Measurements from ENCODE around the gene CHST9.

DNA sequence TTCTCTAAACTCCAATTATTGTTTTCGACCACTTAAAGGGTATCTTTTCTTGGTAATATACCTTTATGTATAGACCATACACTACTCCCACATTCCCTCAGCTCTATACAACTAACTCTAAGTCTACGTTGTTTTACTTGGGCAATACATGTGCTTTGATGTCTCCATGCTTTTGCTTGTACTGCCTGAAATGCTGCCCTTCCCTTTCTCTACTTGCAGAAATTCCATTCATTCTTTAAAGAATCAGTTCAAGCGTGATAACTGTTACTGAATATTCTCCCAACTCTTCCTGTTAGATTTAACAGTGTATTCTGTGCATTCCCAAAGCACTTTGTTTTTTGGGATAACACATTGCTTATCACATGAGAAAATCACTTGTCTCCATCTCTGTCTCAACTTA, 162.6 kb downstream of the CHST9 start:
- TF ChIP-seq RARA (CRISPR knock-in tag; IDR thresholded peaks at IDR 0.05), result no peak
- no peak for TF ChIP-seq POLR2AphosphoS2 (IDR thresholded peaks at IDR 0.05; ENCODE audit: low read depth, low read length)
- TF ChIP-seq, protein P1, sequence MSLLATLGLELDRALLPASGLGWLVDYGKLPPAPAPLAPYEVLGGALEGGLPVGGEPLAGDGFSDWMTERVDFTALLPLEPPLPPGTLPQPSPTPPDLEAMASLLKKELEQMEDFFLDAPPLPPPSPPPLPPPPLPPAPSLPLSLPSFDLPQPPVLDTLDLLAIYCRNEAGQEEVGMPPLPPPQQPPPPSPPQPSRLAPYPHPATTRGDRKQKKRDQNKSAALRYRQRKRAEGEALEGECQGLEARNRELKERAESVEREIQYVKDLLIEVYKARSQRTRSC (CRISPR knock-in tag; IDR thresholded peaks at IDR 0.05; ENCODE audit: low read depth), result no peak
- TF ChIP-seq ZFP36 (IDR thresholded peaks at IDR 0.05; ENCODE audit: borderline replicate concordance, low read depth, low read length, partially characterized antibody), result no peak
- TF ChIP-seq RELA (CRISPR knock-in tag; IDR thresholded peaks at IDR 0.05), result no peak
- TF ChIP-seq CREB1 (IDR thresholded peaks at IDR 0.05), result no peak
- no peak for TF ChIP-seq CREB1 (CRISPR knock-in tag; IDR thresholded peaks at IDR 0.05)
- no peak for TF ChIP-seq NR2F2 (IDR thresholded peaks at IDR 0.05; ENCODE audit: borderline replicate concordance, low read depth)
- TF ChIP-seq, protein P2, sequence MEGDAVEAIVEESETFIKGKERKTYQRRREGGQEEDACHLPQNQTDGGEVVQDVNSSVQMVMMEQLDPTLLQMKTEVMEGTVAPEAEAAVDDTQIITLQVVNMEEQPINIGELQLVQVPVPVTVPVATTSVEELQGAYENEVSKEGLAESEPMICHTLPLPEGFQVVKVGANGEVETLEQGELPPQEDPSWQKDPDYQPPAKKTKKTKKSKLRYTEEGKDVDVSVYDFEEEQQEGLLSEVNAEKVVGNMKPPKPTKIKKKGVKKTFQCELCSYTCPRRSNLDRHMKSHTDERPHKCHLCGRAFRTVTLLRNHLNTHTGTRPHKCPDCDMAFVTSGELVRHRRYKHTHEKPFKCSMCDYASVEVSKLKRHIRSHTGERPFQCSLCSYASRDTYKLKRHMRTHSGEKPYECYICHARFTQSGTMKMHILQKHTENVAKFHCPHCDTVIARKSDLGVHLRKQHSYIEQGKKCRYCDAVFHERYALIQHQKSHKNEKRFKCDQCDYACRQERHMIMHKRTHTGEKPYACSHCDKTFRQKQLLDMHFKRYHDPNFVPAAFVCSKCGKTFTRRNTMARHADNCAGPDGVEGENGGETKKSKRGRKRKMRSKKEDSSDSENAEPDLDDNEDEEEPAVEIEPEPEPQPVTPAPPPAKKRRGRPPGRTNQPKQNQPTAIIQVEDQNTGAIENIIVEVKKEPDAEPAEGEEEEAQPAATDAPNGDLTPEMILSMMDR (CRISPR knock-in tag; IDR thresholded peaks at IDR 0.05), result no peak
- no peak for TF ChIP-seq TCF7 (IDR thresholded peaks at IDR 0.05; ENCODE audit: low read depth)
- no peak for TF ChIP-seq ZNF124 (CRISPR knock-in tag; IDR thresholded peaks at IDR 0.05)
- TF ChIP-seq ZNF180 (CRISPR knock-in tag; IDR thresholded peaks at IDR 0.05; ENCODE audit: borderline replicate concordance, low read depth), result no peak
- TF ChIP-seq KLF12 (CRISPR knock-in tag; IDR thresholded peaks at IDR 0.05; ENCODE audit: borderline replicate concordance), result no peak
